OCI-LY7 (cell line): Measurements from ENCODE around the gene EHMT2.
"Not testable (repeated sequence)": the region's sequence is repeated elsewhere in the genome, so short reads cannot be mapped to it uniquely, and the experiment has no call there.

ENCODE experiments used
- EZH2phosphoT487 ChIP-seq: fragments of 200-600 bp; sonication (generic); IDR thresholded peaks from 2 replicates; pipeline ENCODE4 v1.6.1; 2018; ENCODE audit warnings: low read depth, borderline replicate concordance, mild to moderate bottlenecking, mixed run types, antibody characterized with exemption, low read length, moderate library complexity, mixed read lengths
- TF ChIP-seq, protein P1 (sequence below): fragments of 200-600 bp; sonication (generic); conservative IDR thresholded peaks from 2 replicates; pipeline ENCODE4 v1.5.1; 2014; ENCODE audit warnings: mild to moderate bottlenecking, antibody characterized with exemption, low read length, moderate library complexity, mixed read lengths

DNA sequence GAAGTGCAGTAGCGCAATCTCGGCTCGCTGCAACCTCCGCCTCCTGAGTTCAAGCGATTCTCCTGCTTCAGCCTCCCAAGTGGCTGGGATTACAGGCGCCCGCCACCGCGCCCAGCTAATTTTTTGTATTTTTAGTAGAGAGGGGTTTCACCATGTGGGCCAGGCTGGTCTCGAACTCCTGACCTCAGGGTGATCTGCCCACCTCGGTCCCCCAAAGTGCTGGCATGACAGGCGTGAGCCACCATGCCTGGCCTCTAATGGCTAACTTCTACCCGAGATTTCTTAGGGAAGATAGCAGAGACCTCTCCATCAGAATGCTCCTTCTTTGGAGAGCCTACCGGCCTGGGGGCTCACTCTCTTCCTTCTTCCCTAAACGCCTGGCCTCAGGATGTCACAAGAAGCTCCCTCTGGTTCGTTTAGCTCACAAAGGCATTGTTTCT is 33.4 kb downstream of the EHMT2 start:
- TF ChIP-seq, protein P1, sequence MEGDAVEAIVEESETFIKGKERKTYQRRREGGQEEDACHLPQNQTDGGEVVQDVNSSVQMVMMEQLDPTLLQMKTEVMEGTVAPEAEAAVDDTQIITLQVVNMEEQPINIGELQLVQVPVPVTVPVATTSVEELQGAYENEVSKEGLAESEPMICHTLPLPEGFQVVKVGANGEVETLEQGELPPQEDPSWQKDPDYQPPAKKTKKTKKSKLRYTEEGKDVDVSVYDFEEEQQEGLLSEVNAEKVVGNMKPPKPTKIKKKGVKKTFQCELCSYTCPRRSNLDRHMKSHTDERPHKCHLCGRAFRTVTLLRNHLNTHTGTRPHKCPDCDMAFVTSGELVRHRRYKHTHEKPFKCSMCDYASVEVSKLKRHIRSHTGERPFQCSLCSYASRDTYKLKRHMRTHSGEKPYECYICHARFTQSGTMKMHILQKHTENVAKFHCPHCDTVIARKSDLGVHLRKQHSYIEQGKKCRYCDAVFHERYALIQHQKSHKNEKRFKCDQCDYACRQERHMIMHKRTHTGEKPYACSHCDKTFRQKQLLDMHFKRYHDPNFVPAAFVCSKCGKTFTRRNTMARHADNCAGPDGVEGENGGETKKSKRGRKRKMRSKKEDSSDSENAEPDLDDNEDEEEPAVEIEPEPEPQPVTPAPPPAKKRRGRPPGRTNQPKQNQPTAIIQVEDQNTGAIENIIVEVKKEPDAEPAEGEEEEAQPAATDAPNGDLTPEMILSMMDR: not testable (repeated sequence)
- TF ChIP-seq EZH2phosphoT487: not testable (repeated sequence)
